CD4-positive, alpha-beta T cell treated with Interferon alpha-2 for 1 hour (primary cell): ENCODE data around the gene BCAR1.
"Not testable (repeated sequence)": the region's sequence is repeated elsewhere in the genome, so short reads cannot be mapped to it uniquely, and the experiment has no call there.

Experiments used
- DNase-seq, 2 donors: peaks; one replicate each; pipeline ENCODE4 v3.0.0-alpha.2; 2020 to 2022

The BCAR1 gene

GRCh38 chr16:75222271-75222783 lies 29.1 kb downstream of the BCAR1 start:
- no peak for DNase-seq

- peak in 1 of 2 donors; percentile 22 for DNase-seq
These were observed 31.6 kb downstream of the BCAR1 start for GRCh38 chr16:75219838-75220237.

DNA sequence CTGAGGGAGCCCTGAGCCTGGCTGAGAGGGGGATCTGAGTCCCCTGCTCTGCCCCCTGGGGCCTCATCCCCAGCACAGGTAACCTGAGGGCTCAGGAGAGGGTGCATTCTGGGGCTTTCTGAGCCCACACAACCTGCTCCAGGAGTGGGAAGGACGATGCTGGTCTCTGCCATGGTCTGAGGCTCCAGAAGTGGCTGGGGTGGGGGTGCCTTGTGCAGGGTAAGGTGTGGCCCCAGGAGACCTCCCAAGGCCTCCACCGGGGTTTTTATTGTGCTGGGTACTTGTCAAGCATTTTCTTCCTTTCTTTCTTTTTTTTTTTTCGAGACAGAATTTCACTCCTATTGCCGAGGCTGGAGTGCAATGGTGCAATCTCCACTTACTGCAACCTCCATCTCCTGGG lies 32.3 kb downstream of the BCAR1 start:
- no peak for DNase-seq

DNA sequence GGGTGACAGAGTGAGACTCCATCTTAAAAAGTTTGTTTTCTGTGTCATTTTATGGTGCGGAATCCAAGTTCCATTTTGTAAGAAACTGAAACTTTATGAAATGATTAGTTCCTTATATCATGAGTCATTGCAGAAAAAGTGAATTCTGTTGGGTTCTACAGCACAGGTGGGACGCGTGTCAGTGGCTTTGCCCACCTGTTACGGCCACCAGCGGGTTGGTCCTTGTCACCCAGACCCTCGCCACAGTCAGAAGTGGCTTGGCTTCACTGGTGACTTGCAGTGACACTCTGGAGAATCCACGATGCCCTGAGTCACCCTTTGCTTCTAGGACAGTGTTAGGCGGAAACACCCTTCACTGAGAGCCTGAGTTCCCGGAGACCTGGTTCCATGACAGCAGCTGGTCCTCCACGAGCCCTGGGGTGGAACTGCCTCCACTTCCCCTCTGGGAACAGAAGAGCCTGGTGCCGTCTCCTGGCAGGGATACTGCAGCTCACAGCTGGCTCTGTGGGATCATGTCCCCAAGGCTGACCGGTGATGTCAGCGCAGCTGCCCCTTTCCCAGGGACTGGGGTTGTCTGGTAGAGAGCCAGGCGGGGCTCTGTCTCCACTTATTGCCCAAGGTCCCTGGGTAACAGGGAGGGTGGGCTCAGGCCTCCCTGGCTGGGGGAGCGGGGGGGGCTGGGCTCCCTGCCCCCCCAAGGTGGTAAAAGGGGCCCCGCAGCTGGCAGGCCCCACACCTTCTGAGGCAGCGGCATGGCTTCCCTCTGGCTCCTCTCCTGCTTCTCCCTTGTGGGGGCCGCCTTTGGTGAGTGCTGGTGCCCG lies 33.0 kb downstream of the BCAR1 start, which contains the start of gene CTRB1:
Gene CTRB1 (plus strand): TSS at position 733 of the 821 bp plus-strand sequence. CDS start 20 bp downstream, at position 753.
- no peak for DNase-seq

- no peak for DNase-seq
These were observed 34.0 kb downstream of the BCAR1 start for GRCh38 chr16:75217389-75217851.

GRCh38 chr16:75216576-75216975 lies 34.8 kb downstream of the BCAR1 start:
- no peak for DNase-seq

DNA sequence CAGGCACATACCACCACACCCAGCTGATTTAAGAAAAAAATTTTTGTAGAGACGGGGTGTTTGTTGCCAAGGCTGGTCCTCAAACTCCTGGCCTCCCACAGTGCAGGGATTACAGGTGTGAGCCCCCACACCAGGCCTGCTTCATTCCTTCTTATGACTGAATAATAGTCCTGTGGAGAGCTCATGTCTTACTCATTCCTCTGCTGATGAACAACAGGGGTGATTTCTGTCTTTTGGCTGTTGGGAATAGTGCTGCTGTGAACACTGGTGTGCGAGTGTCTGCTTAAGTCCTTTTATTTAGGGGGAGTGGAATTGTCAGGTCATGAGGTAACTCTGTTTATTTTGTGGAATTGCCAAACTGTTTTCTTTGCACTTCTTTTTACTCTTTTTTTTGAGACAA lies 35.3 kb downstream of the BCAR1 start:
- no peak for DNase-seq

GRCh38 chr16:75211286-75211685 lies 40.1 kb downstream of the BCAR1 start:
- not testable (repeated sequence) for DNase-seq

DNA sequence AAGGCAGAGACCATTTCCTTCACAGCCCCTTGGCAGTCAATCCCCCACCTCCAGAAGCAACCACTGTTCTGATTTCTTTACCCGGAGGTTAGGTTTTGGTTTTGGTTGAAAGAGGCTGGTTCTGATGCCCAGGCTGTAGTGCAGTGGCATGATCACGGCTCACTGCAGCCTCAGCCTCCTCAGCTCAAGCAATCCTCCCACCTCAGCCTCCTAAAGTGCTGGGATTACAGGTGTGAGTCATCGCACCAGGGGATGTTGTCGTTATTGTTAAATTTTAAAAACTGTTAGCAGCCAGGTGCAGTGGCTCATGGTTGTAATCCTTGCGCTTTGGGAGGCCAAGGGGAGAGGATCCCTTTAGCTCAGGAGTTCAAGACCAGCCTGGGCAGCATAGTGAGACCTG lies 41.5 kb downstream of the BCAR1 start:
- DNase-seq, result no peak

DNA sequence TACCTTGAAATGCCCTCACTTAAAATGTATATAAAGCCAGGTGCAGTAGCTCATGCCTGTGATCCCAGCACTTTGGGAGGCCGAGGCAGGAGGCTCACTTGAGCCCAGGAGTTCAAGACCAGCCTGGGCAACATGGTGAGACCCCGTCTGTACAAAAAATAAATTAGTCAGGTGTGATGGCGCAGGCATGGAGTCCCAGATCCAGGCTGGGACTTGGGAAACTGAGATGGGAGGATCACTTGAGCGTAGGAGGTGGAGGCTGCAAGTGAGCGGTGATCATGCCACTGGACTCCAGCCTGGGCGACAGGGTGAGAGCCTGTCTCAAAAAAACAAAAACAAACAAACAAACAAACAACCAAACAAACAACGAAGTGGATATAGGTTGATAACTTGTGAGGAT lies 41.9 kb downstream of the BCAR1 start:
- DNase-seq, result not testable (repeated sequence)

GRCh38 chr16:75208861-75209505 lies 42.4 kb downstream of the BCAR1 start:
- no peak for DNase-seq

GRCh38 chr16:75208242-75208825 lies 43.1 kb downstream of the BCAR1 start:
- no peak for DNase-seq

- DNase-seq, result no peak
These were observed 43.6 kb downstream of the BCAR1 start for GRCh38 chr16:75207831-75208230.

GRCh38 chr16:75206749-75207451 lies 44.5 kb downstream of the BCAR1 start, which contains the start of gene CTRB2:
TSS of gene CTRB2 (minus strand) at chr16:75207161. CDS start at chr16:75207141, 20 bp downstream.
- DNase-seq, result no peak

DNA sequence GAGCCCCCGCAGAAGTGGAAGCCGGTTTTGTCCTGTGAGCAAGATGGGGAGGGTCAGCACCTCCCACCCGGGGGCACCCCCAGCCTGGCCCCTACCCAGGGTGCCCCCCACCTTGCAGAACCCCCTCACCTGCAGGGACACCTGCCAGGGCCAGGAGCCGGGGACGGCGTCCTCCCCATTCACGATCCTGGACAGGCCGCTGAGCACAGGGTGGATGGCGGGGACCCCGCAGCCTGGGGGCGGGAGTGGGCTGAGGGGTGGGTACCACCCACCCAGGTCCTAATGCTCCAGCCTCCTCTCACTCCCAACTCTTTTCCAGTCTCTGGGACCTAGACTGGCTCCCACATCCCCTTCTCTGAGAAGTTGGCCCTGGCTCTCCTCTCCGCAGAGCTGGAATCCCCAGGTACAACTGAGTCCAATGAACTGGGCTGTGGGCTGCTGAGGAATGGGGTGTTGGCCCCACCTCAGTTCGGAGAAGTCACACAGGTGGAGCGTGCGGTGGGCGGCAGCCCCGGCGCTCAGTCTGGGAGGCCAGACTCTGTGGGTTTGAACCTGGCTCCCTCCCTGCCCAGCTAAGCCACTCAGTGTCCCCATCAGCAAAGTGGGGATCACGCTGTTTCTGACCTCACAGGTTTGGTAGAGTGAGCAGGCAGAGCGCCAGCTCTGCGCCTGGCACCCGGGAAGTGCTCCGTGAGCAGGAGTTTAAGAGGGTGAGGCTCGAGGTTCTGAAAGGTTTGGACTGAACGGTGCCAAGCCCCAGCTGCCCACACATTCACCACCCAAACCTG lies 45.3 kb downstream of the BCAR1 start:
- DNase-seq, result not testable (repeated sequence)

DNA sequence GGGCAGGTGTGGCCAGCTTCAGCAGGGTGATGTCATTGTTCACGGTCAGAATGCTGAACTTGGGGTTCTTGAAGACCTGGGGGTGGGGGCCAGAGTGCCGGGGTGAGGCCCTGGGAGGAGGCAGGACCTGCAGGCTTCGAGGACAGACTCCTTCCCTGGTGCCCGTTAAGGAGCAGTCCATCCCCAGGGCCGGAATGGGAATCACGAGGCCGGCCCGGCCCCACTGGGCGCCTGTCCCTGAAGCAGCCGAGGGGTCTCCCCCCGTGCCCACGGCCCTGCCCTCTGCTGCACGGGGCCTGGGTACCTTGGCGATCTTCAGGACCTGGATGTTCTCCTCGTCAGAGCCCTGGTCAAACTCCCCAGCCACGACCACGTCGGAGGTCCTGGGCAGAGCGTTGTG lies 46.0 kb downstream of the BCAR1 start:
- not testable (repeated sequence) for DNase-seq

DNA sequence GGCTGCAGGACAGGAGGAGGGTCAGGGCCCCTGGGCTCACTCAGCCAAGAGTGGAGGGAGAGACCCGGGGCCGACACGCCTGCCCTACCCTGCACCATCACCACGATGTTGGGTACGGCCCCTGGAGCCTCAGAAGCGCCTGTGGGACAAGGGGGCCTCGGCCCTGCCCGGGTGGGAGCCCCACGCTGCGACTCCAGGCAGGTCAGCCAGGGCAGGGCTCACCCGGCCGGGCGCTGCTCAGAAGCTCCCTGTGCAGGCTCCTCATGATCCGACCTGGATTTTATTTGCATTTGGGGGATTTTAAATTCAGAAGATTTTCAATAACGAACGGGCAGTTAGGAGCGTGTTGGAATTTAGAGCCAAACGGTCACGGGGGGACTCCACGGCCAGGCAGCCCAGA lies 46.5 kb downstream of the BCAR1 start:
- not testable (repeated sequence) for DNase-seq

DNA sequence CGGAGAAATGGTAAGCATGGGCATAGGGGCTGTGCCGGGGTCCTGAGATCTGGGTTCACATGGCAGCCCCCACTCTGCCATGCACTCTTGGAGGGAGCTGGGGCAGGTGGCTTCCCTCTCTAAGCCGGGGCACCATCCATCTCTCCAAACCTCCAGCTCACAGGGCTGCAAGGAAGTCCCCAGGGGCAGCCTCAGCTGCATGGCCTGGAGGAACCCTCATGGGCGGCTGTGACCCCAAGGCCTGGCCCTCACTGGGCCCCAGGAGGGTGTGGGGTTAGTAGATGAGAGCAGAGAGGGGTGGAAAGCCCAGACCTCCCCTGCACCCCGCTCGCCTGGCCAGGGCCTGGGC lies 47.0 kb downstream of the BCAR1 start:
- no peak for DNase-seq

- no peak for DNase-seq
These were observed 47.6 kb downstream of the BCAR1 start for GRCh38 chr16:75203667-75204409.

- no peak for DNase-seq
These were observed 48.3 kb downstream of the BCAR1 start for GRCh38 chr16:75203096-75203495.

GRCh38 chr16:75202069-75202590 lies 49.3 kb downstream of the BCAR1 start:
- DNase-seq, result no peak
